DOHH2 (cell line): Measurements from ENCODE around the gene TMEM151A.

Experiments used
- EZH2phosphoT487 ChIP-seq: fragments of 200-600 bp; sonication (generic); IDR thresholded peaks from 2 replicates; pipeline ENCODE4 v1.6.1; 2017; ENCODE audit warnings: borderline replicate concordance, mild to moderate bottlenecking, antibody characterized with exemption, low read length, moderate library complexity, mixed read lengths
- TF ChIP-seq, protein P1 (sequence below): fragments of 200-600 bp; sonication (generic); IDR thresholded peaks from one replicate; pipeline ENCODE4 v1.5.1; 2014; ENCODE audit warnings: antibody characterized with exemption, mild to moderate bottlenecking, low read depth, low read length; ENCODE audit not compliant: poor library complexity, severe bottlenecking

DNA sequence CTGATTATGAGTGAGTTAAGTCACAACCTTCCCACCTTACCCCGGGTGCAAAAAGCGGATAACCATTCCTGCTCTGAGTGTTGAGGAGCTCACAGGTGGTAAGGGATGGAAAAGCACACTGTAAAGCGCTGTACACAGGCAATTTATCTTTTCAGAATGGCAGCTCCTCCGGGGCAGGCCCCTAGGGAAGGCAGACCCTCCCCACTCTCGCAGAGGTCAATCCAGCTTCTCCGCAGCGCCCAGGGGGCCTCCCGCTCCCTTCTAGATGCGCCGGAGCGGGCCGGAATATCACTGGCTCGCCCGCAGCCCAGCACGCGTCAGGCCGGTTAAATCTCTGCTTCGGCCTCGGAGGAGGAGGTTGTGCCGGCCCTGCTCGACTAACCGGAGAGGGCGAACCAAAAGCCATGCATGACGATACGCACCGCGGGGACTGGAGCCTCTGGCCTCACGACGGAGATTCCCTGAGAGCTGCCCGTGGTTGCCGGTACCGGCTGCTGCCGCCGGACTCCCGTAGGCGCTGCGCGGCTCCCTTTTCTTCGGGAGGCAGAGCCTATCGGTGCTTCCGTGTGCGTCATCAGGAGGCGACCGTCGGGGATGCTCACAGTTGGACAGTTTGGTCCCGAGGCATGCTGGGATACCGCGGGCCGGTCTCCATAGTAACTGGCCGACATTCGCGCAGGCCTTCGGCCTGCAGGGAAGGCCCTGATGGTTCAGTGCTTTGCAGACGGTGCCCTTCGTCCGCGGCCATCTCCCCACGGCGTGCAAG is 53.0 kb downstream of the TMEM151A start, which contains the start of gene BRMS1:
- TF ChIP-seq, protein P1, sequence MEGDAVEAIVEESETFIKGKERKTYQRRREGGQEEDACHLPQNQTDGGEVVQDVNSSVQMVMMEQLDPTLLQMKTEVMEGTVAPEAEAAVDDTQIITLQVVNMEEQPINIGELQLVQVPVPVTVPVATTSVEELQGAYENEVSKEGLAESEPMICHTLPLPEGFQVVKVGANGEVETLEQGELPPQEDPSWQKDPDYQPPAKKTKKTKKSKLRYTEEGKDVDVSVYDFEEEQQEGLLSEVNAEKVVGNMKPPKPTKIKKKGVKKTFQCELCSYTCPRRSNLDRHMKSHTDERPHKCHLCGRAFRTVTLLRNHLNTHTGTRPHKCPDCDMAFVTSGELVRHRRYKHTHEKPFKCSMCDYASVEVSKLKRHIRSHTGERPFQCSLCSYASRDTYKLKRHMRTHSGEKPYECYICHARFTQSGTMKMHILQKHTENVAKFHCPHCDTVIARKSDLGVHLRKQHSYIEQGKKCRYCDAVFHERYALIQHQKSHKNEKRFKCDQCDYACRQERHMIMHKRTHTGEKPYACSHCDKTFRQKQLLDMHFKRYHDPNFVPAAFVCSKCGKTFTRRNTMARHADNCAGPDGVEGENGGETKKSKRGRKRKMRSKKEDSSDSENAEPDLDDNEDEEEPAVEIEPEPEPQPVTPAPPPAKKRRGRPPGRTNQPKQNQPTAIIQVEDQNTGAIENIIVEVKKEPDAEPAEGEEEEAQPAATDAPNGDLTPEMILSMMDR = peak; percentile 15
- no peak for TF ChIP-seq EZH2phosphoT487
